HTERT RPE-1 (cell line): ENCODE data around the gene CD72.
"Not testable (repeated sequence)": the region's sequence is repeated elsewhere in the genome, so short reads cannot be mapped to it uniquely, and the experiment has no call there.

Experiments used
- in situ Hi-C: fragments of 300-500 bp; cut with MboI; formaldehyde crosslinking; loops from 4 replicates; pipeline ENCODE4 v1.14.3; 2020; ENCODE audit warnings: low sequenced_read_pairs

Gene CD72

GRCh38 chr9:35598866-35599590 is 19.2 kb downstream of the CD72 start:
- in situ Hi-C loops, result no loop called here

DNA sequence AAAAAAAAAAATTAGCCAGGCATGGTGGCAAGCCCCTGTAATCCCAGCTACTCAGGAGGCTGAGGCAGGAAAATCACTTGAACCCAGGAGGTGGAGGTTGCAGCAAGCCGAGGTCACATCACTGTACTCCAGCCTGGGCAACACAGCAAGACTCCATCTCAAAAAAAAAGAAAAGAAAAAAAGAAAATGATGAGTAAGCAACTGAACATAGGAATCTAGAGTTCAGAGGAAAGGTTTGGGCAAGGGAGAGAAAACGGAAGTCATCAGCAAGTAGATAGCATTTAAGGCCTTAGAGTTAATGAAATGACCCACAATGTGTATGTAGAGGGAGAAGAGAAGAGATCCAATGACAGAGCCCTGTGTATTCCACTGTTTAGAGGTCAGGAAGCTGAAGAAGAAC is 21.3 kb downstream of the CD72 start:
- in situ Hi-C loops, result not testable (repeated sequence)

DNA sequence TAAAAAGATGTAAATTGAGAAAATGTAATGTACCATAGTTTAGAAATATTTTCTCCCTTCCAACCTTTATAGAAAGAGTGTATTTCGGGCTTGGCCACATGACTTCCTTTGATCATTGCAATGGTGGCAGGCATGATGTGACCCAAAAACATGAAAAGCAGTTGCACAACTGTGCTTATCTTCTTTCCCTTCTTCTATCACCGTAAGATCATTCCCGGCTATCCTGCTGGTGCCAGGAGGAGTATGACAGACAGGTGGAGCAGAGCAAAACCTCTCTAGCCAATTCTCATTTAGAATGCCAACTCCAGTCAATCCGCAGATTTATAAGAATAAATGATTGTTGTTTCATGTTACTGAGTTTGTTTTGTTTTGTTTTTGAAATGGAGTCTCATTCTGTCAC is 23.7 kb downstream of the CD72 start:
- in situ Hi-C loops, result no loop called here

DNA sequence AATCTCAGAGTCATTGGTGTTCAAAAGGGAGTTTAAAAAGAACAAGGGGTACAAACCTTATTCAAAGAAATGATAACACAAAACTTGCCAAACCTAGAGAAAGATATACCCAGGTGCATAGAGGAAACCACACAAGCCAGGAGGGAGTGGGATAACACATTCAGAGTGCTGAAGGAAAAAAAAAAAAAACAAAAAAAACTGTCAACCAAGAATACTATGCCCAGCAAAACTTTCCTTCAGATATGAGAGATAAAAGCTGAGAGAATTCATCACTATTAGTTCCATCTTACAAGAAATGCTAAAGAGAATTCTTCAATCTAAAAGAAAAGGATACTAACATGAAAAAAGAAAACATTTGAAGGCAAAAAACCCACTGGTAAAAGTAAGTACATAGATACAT is 24.6 kb downstream of the CD72 start:
- in situ Hi-C loops, result no loop called here

- in situ Hi-C loops, result not testable (repeated sequence)
These were observed 29.7 kb downstream of the CD72 start for GRCh38 chr9:35588506-35588905.

DNA sequence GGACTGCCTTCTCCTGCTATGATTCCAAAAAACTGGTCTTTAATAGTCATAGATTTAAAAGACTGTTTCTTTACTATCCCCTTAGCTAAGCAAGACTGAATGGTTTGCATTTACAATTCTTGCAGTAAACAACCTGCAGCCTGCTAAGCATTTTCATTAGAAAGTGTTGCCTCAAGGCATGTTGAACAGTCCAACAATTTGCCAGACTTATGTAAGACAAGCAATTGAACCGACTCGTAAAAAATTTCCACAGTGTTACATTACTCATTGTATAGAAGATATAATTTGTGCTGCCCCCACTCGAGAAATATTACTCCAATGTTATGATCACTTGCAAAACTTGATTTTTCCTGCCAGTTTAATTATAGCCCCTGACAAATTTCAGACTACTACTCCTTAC is 33.5 kb downstream of the CD72 start:
- in situ Hi-C loops, result not testable (repeated sequence)

GRCh38 chr9:35583521-35583920 is 34.7 kb downstream of the CD72 start:
- in situ Hi-C loops, result not testable (repeated sequence)

DNA sequence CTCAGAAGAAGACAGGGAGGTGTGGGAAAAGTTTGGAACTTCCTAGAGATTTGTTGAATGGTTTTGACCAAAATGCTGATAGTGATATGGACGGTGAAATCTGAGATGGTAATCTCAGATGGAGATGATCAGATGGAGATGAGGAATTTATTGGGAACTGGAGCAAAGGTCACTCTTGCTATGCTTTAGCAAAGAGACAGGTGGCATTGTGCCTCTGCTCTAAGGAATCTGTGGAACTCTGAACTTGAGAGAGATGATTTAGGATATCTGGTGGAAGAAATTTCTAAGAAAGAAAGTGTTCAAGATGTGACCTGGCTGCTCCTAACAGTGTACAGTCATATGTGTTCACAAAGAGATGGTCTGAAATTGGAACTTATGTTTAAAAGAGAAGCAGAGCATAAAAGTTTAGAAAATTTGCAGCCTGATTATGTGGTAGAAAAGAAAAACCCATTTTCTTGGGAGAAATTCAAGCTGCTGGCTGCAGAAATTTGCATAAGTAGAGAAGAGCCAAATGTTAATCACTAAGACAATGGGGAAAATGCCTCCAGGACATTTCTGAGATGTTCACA is 38.5 kb downstream of the CD72 start:
- in situ Hi-C loops, result not testable (repeated sequence)

DNA sequence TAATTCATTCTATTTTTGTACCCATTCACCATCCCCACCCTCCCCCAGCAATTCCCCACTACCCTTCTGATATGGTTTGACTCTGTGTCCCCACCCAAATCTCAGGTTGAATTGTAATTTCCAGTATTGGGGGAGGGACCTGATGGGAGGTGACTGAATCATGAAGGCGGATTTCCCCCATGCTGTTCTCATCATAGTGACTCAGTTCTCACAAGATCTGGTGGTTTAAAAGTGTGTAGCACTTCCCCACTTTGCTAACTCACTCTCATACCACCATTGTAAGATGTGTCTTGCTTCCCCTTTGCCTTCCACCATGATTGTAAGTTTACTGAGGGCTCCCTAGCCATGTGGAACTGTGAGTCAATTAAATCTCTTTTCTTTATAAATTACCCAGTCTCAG is 39.1 kb downstream of the CD72 start:
- in situ Hi-C loops, result no loop called here

- in situ Hi-C loops, result no loop called here
These were observed 40.7 kb downstream of the CD72 start for GRCh38 chr9:35577486-35577885.

DNA sequence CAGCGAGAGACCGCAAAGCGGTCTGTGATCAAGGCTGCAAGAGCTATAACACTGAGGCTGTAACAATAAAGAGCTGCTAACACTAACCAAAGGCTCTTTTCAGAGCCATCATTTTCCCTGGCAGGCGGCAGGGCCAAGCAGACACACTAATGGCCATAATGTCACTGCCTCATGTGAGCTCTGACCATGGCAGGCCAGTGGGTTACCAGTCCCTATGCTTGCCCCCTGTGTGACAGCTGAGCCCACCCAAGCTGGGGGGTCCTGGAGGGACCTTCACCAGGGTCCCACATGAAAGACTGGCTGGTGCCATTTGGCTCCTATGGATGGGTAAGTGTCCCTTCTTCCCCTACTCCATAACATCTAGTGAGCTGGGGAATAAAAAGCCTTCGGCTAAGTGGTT is 42.7 kb downstream of the CD72 start:
- in situ Hi-C loops, result no loop called here

- in situ Hi-C loops, result no loop called here
These were observed 43.6 kb downstream of the CD72 start for GRCh38 chr9:35574578-35575122.

DNA sequence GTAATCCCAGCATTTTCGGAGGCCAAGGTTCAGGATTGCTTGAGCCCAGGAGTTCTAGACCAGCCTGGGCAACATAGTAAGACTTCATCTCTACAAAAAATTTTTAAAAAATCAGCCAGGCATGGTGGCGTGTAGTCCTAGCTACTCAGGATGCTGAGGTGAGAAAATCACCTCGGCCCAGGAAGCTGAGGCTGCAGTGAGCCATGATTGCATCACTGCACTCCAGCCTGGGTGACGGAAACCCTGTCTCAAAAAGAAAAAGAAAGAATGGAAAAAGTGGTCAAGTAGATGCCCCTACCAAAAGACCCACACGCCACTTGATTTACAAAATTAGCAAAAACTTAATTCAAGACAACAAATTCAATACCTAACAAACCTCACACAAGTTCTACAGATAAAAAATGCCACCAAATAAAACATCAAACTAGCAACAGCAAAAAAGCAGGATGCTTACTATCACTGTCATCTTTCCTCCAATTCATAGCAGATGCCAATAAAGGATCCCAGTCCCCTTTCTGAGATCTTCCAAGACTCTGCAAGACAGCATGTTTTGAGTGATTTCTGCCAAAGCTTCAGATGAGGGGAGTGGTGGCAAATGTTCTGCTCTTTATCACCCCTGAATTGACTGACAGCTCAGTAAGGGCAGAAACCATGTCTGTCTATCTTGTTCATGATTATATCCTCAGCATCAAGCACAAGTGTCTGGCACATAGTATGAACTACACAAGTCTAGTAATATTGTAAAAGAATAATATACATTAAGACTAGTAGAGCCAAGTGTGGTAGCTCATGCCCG is 47.3 kb downstream of the CD72 start:
- in situ Hi-C loops, result no loop called here

DNA sequence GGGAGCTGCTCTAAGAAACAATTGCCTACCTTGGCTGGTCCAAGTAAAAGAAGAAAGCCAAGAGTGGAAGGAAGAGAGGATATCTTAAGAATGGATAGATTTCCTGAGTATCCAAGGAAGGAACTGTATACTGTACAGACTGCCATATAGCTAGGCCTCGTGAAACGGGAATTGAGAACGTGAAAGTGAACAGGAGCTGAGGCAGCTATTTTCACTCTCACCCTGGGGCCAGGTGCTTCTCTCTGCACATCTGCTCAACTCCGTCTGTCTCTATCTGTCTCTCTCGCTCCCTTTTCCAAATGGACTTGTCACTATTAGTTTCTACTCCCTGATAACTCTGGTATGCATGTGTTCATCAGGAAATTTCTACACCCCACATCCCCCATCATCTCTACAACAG is 49.0 kb downstream of the CD72 start:
- in situ Hi-C loops, result no loop called here

GRCh38 chr9:35568196-35568595 is 50.0 kb downstream of the CD72 start:
- in situ Hi-C loops, result no loop called here

DNA sequence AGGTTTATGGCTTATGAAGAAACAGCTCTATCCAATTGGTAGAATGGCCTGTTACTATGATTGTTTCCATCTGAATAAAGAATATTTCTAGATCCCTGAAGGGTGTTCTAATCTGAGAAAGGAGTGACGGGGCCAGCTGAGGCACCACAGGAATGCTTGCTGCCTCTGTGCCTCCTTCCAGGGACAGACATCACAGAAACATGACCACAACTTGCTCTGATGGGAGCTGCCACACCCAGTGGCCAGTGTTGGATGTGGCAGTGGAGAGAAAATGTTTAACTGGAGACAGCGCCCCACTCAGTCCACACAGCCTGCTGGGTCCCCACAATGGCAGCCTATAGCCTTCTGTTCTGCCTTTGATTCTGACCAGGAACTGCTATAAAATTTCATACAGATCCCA is 51.8 kb downstream of the CD72 start:
- in situ Hi-C loops, result no loop called here

DNA sequence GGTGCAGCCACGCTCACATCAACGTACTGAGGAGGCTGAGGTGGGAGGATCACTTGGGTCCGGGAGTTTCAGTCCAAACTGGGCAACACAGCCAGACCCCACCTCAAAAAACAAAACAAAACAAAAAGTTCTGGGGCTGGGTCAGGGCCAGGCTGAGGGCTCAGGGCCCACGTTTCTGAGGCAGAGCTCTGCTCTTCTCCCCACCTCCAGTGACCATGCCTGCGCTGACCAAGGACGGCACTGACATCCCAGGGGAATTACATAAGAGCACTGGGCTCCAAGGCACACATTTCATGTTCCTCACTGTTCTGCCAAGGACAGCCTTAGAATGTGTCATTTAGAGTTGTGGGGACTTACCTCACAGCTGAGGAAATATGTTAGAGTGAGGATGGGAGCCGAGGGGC is 53.6 kb downstream of the CD72 start:
- in situ Hi-C loops, result no loop called here

DNA sequence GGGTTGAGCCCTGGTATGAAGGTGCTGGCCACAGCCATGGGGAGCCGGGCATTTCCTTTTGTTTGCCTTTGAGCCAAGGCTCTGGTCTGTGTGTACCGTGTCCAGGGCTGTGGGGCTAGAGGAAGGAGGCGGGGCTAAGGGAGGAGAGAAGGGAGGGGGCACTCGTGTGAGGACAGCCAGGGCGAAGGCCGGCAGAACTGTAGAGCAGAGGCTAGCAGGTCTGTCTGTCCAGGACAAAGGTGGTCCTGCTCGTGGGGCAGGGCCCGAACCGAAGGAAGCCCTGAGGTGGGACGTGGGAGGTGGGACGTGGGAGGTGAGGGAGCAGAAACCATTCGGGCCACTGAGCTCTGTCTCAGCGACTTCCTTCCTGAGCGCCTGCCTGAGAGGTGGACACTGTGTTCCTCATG is 54.4 kb downstream of the CD72 start:
- in situ Hi-C loops, result no loop called here

DNA sequence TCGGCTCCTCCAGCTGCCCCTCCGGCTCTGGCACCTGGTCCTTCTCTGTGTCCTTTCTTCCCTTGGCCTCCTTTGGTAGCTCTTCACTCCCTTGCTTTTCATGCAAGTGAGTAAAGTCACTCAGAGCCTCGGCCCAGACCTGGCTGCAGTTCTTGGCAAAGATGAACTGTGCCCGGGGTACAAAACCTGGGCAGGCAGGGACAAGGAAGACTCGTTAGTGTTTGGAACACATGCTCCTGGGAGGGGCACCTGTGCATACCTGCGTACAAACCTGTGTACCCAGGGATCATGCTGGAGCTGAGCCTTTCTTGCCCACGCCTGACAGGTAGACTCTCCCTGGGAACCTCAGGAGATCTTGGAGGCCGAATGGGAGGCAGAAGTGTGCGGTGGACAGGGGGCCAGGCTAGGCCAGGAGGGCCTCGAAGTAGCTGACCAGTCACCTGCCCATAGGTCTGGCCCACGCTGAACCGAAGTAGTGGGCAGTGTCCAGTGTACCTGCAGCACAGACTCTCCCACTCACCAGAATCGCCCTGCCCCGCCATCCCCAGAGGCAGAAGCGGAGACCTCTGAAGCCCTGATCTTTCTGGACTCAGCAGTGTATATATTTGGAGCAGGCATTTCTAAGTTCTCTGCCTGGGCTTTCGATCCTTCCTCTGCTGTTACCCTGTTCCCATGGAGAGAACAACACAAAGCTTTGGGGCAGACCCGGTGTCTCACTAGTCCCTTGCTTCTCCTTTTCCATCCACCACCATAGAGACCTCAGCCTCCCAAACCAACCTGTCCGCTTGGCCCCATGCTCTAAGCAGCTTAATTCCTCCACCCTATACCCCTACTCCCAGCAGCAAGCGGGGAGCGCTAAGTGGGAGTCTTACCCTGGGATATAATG is 55.1 kb downstream of the CD72 start:
- in situ Hi-C loops, result no loop called here

DNA sequence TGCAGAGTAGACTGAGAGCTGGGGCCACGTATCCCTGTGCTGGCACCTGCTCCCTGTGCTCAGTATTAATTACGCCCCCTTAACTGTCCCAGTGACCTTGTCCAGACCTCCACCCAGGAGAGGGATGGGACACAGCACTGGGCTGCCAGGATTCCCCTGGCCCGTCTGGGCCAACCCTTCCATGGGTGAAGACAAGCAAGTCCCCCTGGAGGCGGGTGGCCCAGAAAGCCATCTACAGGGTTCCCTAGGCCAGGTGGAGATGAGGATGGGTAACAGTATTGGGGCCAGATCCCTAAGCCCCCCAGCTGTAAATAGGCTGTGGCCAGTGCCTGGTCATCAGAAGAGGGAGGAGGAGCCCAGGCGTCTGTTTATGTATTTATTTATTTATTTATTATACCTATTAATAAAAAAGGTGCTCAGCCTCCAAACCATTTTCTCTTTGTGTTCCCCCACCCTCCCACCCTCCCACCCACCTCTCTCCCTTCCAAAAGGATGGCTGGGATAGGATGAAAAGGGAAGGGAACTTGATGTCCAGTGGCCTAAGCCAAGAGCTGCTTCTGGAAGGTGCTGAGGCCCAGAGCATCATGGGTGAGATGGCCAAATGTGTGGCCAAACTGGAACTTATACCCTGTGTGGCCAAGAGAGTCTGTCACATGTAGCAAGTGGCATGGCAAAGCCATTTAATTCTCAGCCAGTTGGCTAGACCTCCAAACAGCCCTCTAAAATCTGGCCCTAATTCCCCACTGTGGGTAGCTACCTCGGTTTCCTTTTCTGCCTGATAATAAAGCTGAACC is 56.5 kb downstream of the CD72 start:
- in situ Hi-C loops, result no loop called here
